GM21390 (cell line): ENCODE results near the gene ZNF605.
"Not testable (repeated sequence)": the region's sequence is repeated elsewhere in the genome, so short reads cannot be mapped to it uniquely, and the experiment has no call there.

ENCODE experiments used
- ATAC-seq: cut with Tn5 transposase; IDR thresholded peaks from one replicate; pipeline ENCODE4 v1.9.1; 2021; ENCODE audit not compliant: unreplicated experiment

The ZNF605 gene

GRCh38 chr12:132908145-132909029, 47.7 kb downstream of the ZNF605 start:
- peak; percentile 90 for ATAC-seq

- ATAC-seq, result not testable (repeated sequence)
These were observed 48.3 kb downstream of the ZNF605 start for GRCh38 chr12:132907789-132908144.

- no peak for ATAC-seq
These were observed 48.9 kb downstream of the ZNF605 start for GRCh38 chr12:132907216-132907615.

GRCh38 chr12:132904718-132905328, 51.3 kb downstream of the ZNF605 start:
- no peak for ATAC-seq

GRCh38 chr12:132899033-132899432, 57.1 kb downstream of the ZNF605 start:
- no peak for ATAC-seq

GRCh38 chr12:132888852-132889251, 67.3 kb downstream of the ZNF605 start:
- no peak for ATAC-seq

DNA sequence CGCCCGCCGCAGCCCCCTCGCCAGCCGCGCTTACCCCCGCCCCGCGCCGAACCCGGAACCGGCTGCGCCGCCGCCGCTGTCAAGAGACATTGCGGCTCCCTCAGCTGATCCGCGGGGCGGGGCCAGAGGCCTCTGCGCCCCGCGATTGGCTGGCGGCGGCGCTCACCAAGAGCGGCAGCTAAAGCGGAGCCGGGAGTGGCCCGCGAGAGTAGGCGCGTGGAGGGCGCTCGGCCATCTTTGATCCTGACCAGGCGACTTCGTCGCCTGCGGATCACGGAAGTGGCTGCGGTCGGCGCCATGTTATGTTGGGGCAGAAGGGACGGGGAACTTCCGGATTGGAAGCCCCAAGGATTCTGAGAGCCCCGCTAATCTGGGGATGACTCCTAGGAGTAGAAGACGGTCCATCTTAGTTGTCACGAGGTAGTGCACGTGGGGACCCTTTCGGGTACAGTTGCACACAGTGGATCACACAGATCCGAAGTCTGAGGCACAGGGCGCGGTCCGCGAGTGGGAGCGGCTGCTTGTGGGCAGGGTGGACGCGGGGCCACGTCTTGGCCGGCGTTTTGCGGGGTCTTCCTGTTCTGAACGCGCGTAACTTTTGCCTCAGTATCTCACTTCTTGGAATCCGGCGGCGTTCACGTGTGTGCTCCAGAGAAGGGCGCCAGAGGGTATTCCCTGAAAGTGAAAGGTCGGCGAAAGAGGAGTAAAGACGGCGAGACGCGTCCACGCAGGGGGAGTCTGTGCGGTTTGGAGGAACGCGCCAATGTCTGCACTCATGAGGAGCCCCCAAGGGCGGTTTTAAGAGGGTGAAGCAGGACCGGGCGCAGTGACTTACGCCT, 68.4 kb downstream of the ZNF605 start, which contains the start of gene CHFR:
CHFR (minus strand) TSS at position 93 of the 839 bp plus-strand sequence. CDS start 277 bp downstream, outside the sequence.
- ATAC-seq, result peak; percentile 98

DNA sequence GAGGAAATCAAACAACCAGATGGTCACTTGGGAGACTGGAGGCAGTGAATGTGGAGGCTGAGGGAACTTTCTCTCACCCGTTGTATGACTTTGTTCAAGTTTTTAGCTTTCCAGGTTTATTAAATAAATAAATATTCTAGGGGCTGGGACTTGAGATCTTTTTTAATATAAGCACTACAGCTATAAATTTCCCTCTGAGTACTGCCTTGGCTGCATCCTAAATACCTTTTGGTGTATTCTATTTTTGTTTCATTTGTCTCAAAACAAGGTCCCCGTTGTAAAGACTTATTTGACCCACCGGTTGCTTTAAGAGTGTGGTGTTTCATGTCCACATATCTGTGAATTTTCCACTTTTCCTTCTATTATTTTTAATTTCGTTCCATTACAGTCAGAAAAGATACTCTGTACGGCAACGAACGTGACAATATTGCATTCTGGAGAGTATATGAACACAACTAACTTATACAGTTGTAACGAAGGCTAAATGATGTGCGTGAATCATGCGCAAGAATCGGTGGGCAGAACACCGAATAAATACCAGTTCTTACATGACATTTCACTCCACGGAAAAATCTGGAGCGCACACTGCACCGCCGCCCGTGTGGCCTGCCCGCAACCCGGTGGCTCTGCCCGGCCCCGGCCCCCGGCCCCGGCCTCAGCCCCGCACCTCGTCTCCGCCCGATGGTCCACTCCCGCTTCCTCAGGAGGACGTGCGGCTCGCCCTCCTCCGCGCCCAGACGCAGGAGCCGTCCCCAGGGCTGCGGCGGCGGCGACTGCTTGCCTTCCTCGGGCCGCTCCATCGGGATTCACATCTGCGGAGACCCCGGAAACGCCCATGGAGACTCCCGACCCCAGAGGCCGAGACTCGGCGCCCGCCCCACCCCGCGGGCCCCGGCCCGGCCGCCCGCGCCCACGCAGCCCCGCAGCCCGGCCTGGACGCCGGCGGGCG, 69.3 kb downstream of the ZNF605 start:
- ATAC-seq, result peak; percentile 23

GRCh38 chr12:132881818-132882217, 74.3 kb downstream of the ZNF605 start:
- no peak for ATAC-seq

DNA sequence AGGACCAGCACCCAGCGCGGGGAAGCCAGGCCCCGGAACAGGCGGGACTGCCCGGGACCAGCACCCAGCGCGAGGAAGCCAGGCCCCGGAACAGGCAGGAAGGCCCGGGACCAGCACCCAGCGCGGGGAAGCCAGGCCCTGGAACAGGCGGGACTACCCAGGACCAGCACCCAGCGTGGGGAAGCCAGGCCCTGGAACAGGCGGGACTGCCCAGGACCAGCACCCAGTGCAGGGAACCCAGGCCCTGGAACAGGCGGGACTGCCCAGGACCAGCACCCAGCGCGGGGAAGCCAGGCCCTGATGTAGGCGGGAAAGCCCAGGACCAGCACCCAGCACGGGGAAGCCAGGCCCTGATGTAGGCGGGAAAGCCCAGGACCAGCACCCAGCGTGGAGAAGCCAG, 81.5 kb downstream of the ZNF605 start:
- not testable (repeated sequence) for ATAC-seq

DNA sequence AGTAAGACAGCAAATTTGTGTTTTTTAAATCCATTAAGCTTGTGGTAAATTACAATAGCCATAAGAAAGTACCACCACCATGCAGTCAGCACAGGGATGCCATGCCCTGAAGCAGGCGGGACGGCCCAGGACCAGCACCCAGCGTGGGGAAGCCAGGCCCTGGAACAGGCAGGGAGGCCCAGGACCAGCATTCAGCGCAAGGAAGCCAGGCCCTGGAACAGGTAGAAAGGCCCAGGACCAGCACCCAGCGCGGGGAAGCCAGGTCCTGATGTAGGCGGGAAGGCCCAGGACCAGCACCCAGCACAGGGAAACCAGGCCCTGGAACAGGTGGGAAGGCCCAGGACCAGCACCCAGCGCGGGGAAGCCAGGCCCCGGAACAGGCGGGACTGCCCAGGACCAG, 81.9 kb downstream of the ZNF605 start:
- no peak for ATAC-seq

DNA sequence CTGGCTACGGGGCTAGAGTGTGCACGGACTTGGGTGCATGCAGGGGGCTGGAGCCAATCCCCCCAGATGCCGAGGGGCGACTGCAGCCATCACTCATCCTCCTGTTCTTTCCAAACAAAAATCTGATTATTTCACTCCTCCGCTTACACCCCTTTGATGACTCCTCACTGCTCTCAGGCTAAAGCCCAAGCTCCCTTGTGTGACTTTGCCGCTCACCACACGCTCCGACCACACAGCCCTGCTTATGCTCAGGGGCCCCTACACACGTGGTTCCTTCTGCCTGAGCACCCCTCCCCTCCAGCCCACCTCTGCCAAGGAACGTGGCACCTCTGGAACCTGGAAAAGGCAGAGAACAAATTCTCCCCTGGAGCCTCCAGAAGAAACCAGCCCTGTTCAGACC, 82.4 kb downstream of the ZNF605 start:
- no peak for ATAC-seq

GRCh38 chr12:132872975-132873421, 83.1 kb downstream of the ZNF605 start:
- ATAC-seq, result no peak

GRCh38 chr12:132872073-132872855, 83.8 kb downstream of the ZNF605 start:
- ATAC-seq, result no peak

GRCh38 chr12:132869551-132869950, 86.6 kb downstream of the ZNF605 start:
- no peak for ATAC-seq
